GM06990 (cell line): ENCODE results near the gene MSL3B.

ENCODE experiments used
- DNase-seq: peaks from one replicate; pipeline ENCODE4 v3.0.0-alpha.2; 2011; ENCODE audit not compliant: insufficient read length; ENCODE audit errors: extremely low read depth
- H3K27me3 ChIP-seq: replicated peaks from 2 replicates; pipeline ENCODE4 v1.6.0; 2011; ENCODE audit warnings: low read length; ENCODE audit not compliant: control insufficient read depth, insufficient read depth
- H3K36me3 ChIP-seq: 2 replicates; pipeline ENCODE4 v1.5.1; 2011; ENCODE audit warnings: low read length; ENCODE audit not compliant: control insufficient read depth, insufficient read depth
- H3K4me3 ChIP-seq: replicated peaks from 2 replicates; pipeline ENCODE4 v1.5.1; 2011; ENCODE audit warnings: low read depth, mild to moderate bottlenecking, control low read depth, low read length
- CTCF ChIP-seq: IDR thresholded peaks from 2 replicates; pipeline ENCODE4 v1.5.1; 2011; ENCODE audit warnings: low read length, control low read depth, mild to moderate bottlenecking, inconsistent platforms; ENCODE audit not compliant: insufficient read depth, poor library complexity, severe bottlenecking

The MSL3B gene

GRCh38 chr2:233856184-233856583, 12.0 kb downstream of the MSL3B start:
- no peak for DNase-seq
- no peak for TF ChIP-seq CTCF
- Histone ChIP-seq H3K4me3 (no peak overlapping the region), H3K27me3 (no peaks in the 10 kb centered on the region), H3K36me3 (no peaks in the 10 kb centered on the region; the same call in 1 of the 2 replicates)

- no peak for DNase-seq
- peaks cover 3% of the 10 kb centered on the region; the same call in 1 of the 2 replicates for H3K36me3 ChIP-seq
- no peaks in the 10 kb centered on the region for H3K27me3 ChIP-seq
- TF ChIP-seq CTCF = no peak
- no peak overlapping the region for H3K4me3 ChIP-seq
These were observed 12.8 kb downstream of the MSL3B start for GRCh38 chr2:233855345-233855744.

- no peaks in the 10 kb centered on the region for H3K27me3 ChIP-seq
- TF ChIP-seq CTCF = no peak
- H3K36me3 ChIP-seq = peaks cover 6% of the 10 kb centered on the region
- peak within 1 kb of the TSS; percentile 94 for H3K4me3 ChIP-seq
- DNase-seq = peak; percentile 95
These were observed 13.8 kb downstream of the MSL3B start, which contains the start of gene HJURP for GRCh38 chr2:233854241-233854981. Gene HJURP, minus strand, starts transcription at chr2:233854535. Its CDS starts 35 bp downstream, at chr2:233854500.

- Histone ChIP-seq H3K36me3 (peaks cover 8% of the 10 kb centered on the region), H3K4me3 (peak overlapping the region; percentile 94), H3K27me3 (no peaks in the 10 kb centered on the region)
- no peak for TF ChIP-seq CTCF
- DNase-seq = no peak
These were observed 14.3 kb downstream of the MSL3B start for GRCh38 chr2:233853883-233854240.

GRCh38 chr2:233853353-233853752, 14.8 kb downstream of the MSL3B start:
- no peaks in the 10 kb centered on the region for H3K27me3 ChIP-seq
- peak overlapping the region; percentile 94 for H3K4me3 ChIP-seq
- no peak for TF ChIP-seq CTCF
- no peak for DNase-seq
- H3K36me3 ChIP-seq = peaks cover 11% of the 10 kb centered on the region
